ENCODE measurements around the gene NXPH1.

DNA sequence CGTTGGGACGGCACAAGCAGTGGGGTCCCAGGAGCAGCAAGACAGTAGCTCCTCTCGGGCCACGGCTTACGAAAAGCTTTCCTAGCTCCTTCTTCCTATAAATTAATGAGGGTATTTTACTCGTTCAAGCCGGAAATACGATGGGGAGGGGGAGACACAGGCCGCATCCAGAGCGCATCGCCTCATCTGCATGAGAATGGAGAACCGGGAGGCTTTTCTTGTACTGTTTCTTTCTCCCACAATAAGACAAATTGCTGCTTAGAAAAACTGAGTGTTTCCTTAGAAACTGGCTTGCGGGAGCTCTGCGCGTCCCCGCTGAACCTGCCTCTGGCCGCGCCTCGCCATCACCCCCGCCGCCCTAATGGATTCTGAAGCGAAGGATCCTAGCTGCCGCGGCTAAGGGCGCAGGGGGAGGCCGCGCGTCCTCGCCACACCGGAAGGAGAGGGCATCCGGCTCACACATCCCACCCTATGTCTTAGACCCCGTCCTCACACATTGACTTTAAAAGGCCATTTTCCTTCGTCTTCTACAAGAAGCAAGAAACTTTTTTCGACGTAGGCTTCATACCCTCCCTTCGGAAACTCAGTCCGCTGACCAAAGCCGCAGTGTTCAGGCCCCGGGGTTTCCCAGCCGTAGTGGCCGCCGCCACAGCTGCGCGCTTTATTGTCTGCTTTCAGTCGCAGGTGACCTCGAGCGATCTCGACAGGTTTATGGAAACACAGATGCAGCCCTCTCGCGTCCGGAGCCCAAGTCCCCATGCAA lies 8.8 kb downstream of the NXPH1 start:
- TF ChIP-seq, protein P1, sequence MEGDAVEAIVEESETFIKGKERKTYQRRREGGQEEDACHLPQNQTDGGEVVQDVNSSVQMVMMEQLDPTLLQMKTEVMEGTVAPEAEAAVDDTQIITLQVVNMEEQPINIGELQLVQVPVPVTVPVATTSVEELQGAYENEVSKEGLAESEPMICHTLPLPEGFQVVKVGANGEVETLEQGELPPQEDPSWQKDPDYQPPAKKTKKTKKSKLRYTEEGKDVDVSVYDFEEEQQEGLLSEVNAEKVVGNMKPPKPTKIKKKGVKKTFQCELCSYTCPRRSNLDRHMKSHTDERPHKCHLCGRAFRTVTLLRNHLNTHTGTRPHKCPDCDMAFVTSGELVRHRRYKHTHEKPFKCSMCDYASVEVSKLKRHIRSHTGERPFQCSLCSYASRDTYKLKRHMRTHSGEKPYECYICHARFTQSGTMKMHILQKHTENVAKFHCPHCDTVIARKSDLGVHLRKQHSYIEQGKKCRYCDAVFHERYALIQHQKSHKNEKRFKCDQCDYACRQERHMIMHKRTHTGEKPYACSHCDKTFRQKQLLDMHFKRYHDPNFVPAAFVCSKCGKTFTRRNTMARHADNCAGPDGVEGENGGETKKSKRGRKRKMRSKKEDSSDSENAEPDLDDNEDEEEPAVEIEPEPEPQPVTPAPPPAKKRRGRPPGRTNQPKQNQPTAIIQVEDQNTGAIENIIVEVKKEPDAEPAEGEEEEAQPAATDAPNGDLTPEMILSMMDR (IDR thresholded peaks at IDR 0.05), result no peak
- TF ChIP-seq POLR2A (IDR thresholded peaks at IDR 0.05; ENCODE audit: low read depth) (no peak), POLR2AphosphoS5 (IDR thresholded peaks at IDR 0.05) (no peak)
